ENCODE results near the gene ZCCHC4. TPM values are rescaled to one million over a fixed set of nuclear protein-coding genes. Genes with fewer than 3 reads are reported as not detected.

The ZCCHC4 gene, protein sequence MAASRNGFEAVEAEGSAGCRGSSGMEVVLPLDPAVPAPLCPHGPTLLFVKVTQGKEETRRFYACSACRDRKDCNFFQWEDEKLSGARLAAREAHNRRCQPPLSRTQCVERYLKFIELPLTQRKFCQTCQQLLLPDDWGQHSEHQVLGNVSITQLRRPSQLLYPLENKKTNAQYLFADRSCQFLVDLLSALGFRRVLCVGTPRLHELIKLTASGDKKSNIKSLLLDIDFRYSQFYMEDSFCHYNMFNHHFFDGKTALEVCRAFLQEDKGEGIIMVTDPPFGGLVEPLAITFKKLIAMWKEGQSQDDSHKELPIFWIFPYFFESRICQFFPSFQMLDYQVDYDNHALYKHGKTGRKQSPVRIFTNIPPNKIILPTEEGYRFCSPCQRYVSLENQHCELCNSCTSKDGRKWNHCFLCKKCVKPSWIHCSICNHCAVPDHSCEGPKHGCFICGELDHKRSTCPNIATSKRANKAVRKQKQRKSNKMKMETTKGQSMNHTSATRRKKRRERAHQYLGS
- total RNA-seq = 5.9 TPM

DNA sequence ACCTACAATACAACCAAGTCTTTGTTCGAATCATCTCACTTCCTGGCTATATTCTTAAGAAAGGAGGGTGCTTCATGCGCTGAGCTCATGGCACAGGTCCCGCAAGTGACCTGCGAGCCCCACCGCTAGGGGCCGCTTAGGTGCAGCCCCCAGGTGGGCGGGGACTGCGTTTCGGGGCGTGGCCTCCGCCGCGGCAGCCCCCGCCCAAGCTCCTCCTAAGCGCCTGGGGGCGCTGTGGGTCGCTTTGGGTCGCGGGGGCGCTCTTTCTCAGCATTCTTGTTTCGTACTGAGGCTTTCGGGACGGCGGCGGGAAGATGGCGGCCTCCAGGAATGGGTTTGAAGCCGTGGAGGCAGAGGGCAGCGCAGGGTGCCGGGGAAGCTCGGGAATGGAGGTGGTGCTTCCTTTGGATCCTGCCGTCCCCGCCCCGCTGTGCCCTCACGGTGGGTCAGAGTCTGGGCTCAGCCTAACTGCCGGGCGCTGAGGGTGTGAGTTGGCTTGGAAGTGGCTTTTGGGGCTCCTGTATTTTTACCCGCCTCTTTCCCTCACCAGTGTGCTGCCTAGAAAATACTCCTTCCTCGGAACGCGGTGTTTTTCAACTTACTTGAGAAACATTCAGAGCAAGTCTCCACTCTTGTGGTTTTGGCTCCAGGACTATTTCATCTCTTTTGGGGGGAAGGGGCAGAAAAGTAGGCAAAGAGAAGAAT is at the start of gene ZCCHC4:
ZCCHC4 (plus strand) TSS at position 279 of the 705 bp plus-strand sequence; CDS start at position 315, 36 bp downstream.
- DNase-seq (ENCODE audit: low read depth in 2 of 3, low spot score in 2 of 3) = peak; percentile 91 to 96 (median 92)

- DNase-seq (ENCODE audit: low read depth in 2 of 3, low spot score in 2 of 3) = no peak
These were observed 40.7 kb upstream of the ZCCHC4 start for GRCh38 chr4:25271866-25272265.

- DNase-seq (ENCODE audit: low read depth in 2 of 3, low spot score in 2 of 3) = no peak
These were observed 32.4 kb upstream of the ZCCHC4 start for GRCh38 chr4:25280210-25280609.

- DNase-seq (ENCODE audit: low read depth in 2 of 3, low spot score in 2 of 3) = no peak
These were observed 28.6 kb upstream of the ZCCHC4 start for GRCh38 chr4:25283948-25284347.

GRCh38 chr4:25284466-25284865 is 28.1 kb upstream of the ZCCHC4 start:
- DNase-seq (ENCODE audit: low read depth in 2 of 3, low spot score in 2 of 3) = no peak

DNA sequence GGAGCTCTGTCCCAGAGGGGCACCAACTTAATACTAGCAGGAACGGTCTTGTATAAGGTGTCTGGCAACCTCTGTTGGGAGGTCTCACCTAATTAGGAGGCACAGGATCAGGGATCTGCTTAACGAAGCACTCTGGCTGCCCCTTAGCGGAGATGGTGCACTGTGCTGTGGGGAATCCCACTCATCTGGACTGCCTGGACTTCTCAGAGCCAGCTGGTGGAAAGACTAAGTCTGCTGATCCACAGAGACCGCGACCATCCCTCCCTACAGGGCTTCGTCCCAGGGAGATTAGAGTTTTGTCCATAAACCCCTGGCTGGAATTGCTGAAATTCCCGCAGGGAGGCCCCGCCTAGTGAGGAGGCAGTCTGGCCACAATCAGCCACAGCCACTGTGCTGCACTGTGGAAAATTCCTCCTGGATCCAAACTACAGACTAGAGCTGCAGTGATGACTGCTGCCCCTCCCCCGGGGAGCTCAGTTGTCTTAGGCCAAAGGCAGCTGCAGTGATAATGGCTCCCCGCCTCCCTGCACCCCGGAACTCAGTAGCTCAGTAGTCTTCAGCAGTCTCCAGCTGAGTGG is 22.0 kb upstream of the ZCCHC4 start:
- DNase-seq (ENCODE audit: low read depth in 2 of 3, low spot score in 2 of 3) = no peak

GRCh38 chr4:25291158-25291733 is 21.3 kb upstream of the ZCCHC4 start:
- DNase-seq (ENCODE audit: low read depth in 2 of 3, low spot score in 2 of 3) = no peak

- DNase-seq (ENCODE audit: low read depth in 2 of 3, low spot score in 2 of 3) = no peak
These were observed 14.9 kb upstream of the ZCCHC4 start for GRCh38 chr4:25297528-25298242.

GRCh38 chr4:25299476-25300203 is 12.9 kb upstream of the ZCCHC4 start:
- DNase-seq (ENCODE audit: low read depth in 2 of 3, low spot score in 2 of 3) = no peak

GRCh38 chr4:25301471-25301870 is 11.1 kb upstream of the ZCCHC4 start:
- DNase-seq (ENCODE audit: low read depth in 2 of 3, low spot score in 2 of 3) = no peak

DNA sequence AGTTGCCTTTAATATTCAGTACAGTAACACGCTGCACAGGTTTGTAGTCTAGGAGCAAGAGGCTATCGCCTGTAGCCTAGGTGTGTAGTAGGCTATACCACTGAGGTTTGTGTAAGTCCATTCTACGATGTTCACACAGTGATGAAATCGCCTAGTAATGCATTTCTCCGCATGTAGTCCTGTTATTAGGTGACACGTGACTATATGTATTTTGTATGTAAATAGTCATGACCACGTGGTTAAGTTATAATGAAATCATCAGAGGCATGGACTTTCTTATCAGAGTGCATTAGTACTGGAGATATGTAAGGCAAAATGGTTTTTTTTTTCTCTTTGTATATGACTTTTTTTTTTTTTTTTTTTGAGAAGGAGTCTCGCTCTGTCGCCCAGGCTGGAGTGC is 9.9 kb upstream of the ZCCHC4 start:
- DNase-seq (ENCODE audit: low read depth in 2 of 3, low spot score in 2 of 3) = no peak

DNA sequence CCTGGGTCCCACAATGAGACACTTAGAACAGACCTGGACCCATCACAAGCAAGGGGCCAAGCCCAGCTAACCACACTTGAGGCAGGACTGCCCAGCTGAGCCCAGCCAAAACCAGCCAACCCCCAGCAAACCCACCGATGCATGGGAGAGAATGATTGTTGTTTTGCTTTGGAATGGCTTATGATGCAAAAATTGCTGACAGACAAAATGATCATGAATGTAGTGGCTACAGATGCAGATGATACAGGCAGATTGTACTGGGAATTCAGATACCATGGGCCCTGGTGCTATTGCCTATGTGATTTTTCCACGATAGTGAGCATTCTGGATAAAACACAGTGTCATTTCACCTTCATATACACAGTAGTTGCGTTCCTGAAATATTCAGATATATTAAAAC is 9.0 kb upstream of the ZCCHC4 start:
- no peak for DNase-seq (ENCODE audit: low read depth in 2 of 3, low spot score in 2 of 3)

GRCh38 chr4:25306518-25307057 is 6.0 kb upstream of the ZCCHC4 start:
- DNase-seq (ENCODE audit: low read depth in 2 of 3, low spot score in 2 of 3) = no peak

- no peak for DNase-seq (ENCODE audit: low read depth in 2 of 3, low spot score in 2 of 3)
These were observed 5.0 kb upstream of the ZCCHC4 start for GRCh38 chr4:25307596-25307995.

DNA sequence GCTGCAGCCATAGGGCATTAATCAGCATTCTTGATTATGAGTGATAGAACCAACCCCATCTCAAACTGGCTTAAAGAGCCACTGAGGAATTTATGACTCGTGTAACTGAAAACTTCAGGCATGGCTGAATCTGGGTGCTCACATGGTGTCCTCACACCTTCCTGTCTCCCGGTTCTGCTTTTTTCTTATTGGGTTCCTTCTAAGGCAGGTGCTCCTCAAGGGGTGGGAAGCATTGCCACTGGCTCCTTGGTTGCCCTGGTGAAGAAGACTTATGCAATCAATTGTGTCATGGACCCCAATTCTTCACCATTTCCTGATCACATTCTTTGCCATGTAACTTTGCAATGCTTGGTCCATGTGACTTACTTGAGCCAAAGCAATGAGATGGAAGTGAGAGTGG is 4.3 kb upstream of the ZCCHC4 start:
- DNase-seq (ENCODE audit: low read depth in 2 of 3, low spot score in 2 of 3) = no peak

DNA sequence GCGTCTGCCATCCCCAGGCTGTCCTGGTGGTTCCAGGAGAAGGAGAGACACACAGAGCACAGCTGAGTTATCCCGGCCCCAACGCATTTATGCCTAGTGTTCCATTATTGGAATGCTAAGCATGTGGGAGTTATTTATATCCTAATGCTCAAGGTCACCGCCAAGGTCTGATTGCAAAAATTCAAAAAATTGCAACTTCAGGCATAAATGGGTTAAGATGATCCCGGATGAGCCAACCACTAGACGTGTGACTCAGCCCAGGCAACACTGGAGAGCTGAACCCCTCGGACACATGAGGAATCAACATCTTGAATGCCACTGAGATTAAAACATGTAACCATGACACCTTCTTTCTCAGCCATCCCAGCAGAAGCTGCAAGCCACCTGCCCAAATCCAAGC is 3.8 kb upstream of the ZCCHC4 start:
- no peak for DNase-seq (ENCODE audit: low read depth in 2 of 3, low spot score in 2 of 3)

DNA sequence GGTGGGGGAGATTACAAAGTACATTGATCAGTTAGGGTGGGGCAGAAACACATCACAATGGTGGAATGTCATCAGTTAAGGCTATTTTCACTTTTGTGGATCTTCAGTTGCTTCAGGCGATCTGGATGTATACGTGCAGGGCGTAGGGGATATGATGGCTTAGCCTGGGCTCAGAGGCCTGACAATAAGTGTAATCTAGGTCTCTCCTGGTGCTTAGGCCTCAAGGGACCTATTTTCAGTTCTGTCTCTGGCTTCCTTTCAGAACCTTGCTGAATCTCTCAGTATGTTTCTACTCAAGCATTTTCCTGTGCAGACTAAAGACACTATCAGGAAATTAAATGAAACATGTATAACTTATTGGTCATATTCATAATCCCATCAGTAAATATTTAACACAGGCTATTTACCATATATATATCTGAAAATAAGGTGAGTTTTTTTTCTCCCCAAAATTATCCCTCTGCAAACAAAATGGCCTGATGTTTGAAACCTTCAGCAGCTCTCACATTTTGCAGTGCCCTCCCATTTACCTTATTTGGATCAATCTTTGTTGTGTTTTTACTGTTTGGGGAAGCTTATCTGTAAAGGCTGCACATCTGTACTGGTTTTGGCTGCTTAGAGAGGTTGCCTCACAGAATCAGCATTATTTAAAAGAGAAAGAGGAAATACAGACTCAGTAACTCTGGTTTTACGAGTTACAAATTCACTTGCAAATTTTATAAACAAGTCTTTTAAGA is 2.3 kb upstream of the ZCCHC4 start:
- DNase-seq (ENCODE audit: low read depth in 2 of 3, low spot score in 2 of 3) = peak in 2 of 3 donors; percentile 14 to 79

DNA sequence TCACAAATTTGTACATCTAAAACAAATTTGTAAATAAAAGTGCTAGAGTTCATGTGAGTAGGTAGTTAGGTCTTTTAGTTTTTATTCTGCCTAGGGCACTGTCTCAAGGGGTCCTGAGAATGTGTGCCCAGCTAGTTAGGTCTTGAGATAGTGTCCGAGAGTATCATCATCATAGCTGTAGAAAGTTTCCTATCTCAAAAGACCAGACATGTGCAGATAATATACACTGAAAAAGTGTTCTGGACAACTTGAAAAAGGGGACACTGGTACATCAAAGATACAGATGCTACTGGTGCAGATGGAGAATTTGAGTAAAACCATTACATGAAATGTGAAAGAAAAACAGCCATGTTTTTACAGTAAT is 1.8 kb upstream of the ZCCHC4 start:
- no peak for DNase-seq (ENCODE audit: low read depth in 2 of 3, low spot score in 2 of 3)

Data from hematopoietic multipotent progenitor cell (in vitro differentiated cells).